RPMI7951 (cell line): ENCODE data around the gene ATP2B2. TPM values are rescaled to one million over a fixed set of nuclear protein-coding genes. Genes with fewer than 3 reads are reported as not detected.

Experiments
- DNase-seq: peaks from one replicate; pipeline ENCODE4 v3.0.0-alpha.2; 2012; ENCODE audit warnings: low read depth
- total RNA-seq: library from RNA; depleted of rRNA; stranded (reverse); fragments of >200 nt; shearing (Covaris generic); gene quantifications from 2 replicates; pipeline ENCODE4 v1.2.3, GENCODE V29; 2014

Gene ATP2B2
- total RNA-seq, 1 experiment from 2014 or later = 0.72 TPM

GRCh38 chr3:10347648-10348403, 157.6 kb downstream of the ATP2B2 start:
- DNase-seq = no peak

- DNase-seq = no peak
Measured at GRCh38 chr3:10345911-10346310, 159.5 kb downstream of the ATP2B2 start.

- no peak for DNase-seq
Measured at GRCh38 chr3:10344944-10345575, 160.3 kb downstream of the ATP2B2 start.

GRCh38 chr3:10344147-10344943, 161.0 kb downstream of the ATP2B2 start:
- no peak for DNase-seq

GRCh38 chr3:10343526-10343925, 161.9 kb downstream of the ATP2B2 start:
- DNase-seq = no peak

GRCh38 chr3:10342781-10343180, 162.6 kb downstream of the ATP2B2 start:
- no peak for DNase-seq

GRCh38 chr3:10341901-10342398, 163.4 kb downstream of the ATP2B2 start:
- DNase-seq = no peak

- no peak for DNase-seq
Measured at GRCh38 chr3:10340476-10340875, 164.9 kb downstream of the ATP2B2 start.

GRCh38 chr3:10340046-10340445, 165.3 kb downstream of the ATP2B2 start:
- no peak for DNase-seq

GRCh38 chr3:10339376-10339955, 165.9 kb downstream of the ATP2B2 start:
- no peak for DNase-seq

- no peak for DNase-seq
Measured at GRCh38 chr3:10338591-10339353, 166.6 kb downstream of the ATP2B2 start.

- no peak for DNase-seq
Measured at GRCh38 chr3:10338164-10338470, 167.3 kb downstream of the ATP2B2 start.

- DNase-seq = no peak
Measured at GRCh38 chr3:10337323-10338163, 167.8 kb downstream of the ATP2B2 start.

- no peak for DNase-seq
Measured at GRCh38 chr3:10336761-10337160, 168.6 kb downstream of the ATP2B2 start.

- no peak for DNase-seq
Measured at GRCh38 chr3:10335871-10336622, 169.3 kb downstream of the ATP2B2 start.

GRCh38 chr3:10335190-10335738, 170.1 kb downstream of the ATP2B2 start:
- no peak for DNase-seq

GRCh38 chr3:10334459-10334858, 170.9 kb downstream of the ATP2B2 start:
- no peak for DNase-seq

- no peak for DNase-seq
Measured at GRCh38 chr3:10334042-10334441, 171.3 kb downstream of the ATP2B2 start.

GRCh38 chr3:10333349-10333650, 172.1 kb downstream of the ATP2B2 start:
- no peak for DNase-seq
